ENCODE data around the gene DCAKD.

DCAKD gene

GRCh38 chr17:44997733-44998520 lies 53.5 kb downstream of the DCAKD start:
- DNase-seq, result no peak

- DNase-seq, result no peak
Measured at GRCh38 chr17:44996304-44996703, 55.1 kb downstream of the DCAKD start.

GRCh38 chr17:44995436-44996001 lies 55.9 kb downstream of the DCAKD start:
- no peak for DNase-seq

GRCh38 chr17:44992242-44992939 lies 59.0 kb downstream of the DCAKD start:
- no peak for DNase-seq

DNA sequence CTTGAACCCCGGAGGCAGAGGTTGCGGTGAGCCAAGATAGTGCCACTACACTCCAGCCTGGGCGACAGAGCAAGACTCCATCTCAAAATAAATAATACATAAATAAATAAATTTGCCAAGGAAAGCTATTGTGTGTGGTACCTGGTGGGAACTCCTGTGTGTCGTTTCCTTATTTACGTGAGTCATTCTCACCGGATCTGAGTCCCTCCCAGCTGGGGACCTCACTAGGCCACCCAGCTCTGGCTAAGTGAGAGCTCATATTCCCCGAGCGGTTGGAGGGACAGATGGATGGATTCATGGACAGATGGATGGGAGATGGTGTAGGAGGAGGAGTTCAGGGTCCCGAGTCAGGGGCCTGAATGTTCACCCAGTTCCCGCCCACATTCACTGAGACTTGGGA lies 60.4 kb downstream of the DCAKD start:
- DNase-seq, result no peak

GRCh38 chr17:44989552-44990138 lies 61.8 kb downstream of the DCAKD start:
- DNase-seq, result no peak

DNA sequence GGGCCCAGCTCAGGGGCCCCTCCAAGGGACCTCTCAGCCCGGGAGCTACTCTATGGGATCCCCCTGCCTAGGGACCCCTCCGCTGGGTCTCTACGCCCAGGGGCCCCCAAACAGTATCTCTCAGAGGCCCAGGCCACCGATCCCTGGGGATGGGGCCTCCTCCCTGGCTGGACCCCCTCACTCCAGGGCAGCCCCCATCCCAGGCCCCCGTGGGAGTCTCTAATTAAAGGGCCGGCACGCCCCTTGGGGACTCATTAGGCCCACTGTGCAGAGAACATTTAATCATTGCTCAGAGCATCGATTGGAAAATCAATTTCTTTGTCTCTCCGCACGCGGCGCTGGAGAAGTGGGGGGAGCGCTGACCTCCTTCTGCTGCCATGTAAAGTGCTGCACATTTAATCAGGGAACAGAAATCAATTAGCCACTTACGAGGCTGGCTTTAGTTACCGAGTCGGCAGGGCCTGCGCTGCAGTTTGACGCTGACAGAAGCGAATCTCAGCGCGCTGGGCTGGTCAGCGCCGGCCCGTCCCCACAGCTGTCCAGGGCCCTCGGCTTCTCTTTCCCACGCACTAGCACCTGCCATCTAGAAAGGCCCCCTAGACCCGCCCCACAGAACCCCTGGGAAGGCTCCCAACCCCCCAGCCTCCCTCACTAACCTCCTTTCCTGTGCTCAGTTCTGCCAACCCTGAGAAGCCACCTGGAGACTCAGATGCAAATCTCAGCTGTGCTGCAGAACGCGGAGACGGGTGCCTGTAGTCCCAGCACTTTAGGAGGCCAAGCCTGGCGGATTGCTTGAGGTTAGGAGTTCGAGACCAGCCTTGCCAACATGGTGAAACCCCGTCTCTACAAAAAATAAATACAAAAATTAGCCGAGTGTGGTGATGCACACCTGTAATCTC lies 63.1 kb downstream of the DCAKD start:
- no peak for DNase-seq

- DNase-seq, result no peak
Measured at GRCh38 chr17:44983563-44983962, 67.9 kb downstream of the DCAKD start.

GRCh38 chr17:44982113-44982702 lies 69.2 kb downstream of the DCAKD start:
- DNase-seq, result no peak

- no peak for DNase-seq
Measured at GRCh38 chr17:44981221-44981968, 70.0 kb downstream of the DCAKD start.

- DNase-seq, result no peak
Measured at GRCh38 chr17:44979426-44979995, 71.9 kb downstream of the DCAKD start.

GRCh38 chr17:44978807-44979206 lies 72.6 kb downstream of the DCAKD start:
- no peak for DNase-seq

DNA sequence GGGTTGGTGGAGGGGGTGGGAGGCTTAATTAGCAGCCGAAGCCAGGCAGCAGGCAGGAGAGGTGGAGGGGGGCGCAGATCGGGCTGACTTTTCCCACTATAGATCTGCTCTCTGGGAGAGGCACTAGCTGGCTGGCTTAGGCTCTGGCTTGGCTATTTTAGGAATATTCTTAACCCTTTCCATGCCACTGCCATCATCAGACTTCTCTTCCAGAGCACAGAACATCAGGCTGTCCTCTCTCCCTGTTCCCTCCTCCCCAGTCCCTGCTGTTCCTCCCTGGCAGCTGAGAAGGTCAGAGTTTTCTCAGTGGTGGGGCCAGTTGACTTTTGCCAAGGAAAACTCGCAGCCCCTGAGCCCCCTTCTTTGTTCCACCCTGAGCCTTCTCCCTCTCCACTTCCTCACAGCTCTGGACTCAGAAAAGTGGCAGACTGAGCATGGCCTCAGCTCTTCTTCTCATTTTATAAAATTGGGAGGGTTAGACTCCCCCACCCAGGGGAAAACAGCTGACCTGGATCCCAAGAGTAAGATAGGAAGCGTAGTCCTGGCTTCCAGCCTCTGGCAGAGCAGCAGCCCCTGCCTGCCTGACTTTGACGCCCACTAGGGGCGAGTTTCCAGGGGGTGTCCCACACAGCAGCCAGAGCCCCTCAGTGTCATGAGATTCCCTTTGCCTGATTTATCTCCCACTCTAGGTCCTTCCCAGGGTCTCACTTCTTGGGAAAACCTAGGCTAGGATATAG lies 73.5 kb downstream of the DCAKD start:
- DNase-seq, result no peak

DNA sequence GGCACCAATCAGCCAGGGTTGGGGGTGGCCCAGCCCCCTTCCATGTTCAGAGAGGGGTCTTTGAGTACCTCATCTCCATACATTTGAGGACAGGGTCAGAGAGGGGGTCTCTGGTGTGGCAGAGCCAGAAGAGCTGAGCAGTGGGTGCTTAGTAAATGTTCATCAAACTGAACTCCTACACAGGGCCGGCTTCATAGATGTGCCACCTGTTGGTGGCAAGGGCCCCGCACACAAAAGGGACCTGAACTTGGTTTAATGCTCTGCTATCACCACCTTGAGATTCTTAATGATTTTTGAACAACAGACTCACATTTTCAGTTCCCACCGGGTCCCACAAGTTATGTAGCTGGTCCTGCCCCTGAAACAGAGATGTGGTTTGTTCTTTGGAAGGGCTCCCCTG lies 74.4 kb downstream of the DCAKD start:
- DNase-seq, result no peak

DNA sequence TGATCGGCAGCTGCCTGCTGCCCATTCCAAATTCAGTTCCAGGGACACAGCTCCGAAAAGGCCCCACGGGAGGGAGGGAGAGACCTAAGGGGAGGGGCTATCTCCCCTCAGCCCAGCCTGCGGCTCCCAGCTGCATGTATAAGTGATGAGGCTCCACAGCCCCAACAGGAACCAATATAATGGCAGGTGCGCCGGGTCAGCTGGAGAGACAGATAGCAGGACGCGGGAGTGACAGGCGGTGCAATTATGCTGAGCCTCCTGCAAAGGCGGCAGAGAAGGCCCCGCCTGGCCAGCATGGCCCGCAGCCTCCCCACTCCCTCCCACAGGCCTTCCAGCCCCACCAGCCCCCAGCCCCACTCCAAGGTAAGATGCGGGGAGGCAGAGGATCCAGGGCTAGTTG lies 75.2 kb downstream of the DCAKD start:
- DNase-seq, result no peak
